CD14-positive monocyte (primary cell): ENCODE results near the gene NFKBIA. TPM values are rescaled to one million over a fixed set of nuclear protein-coding genes. Genes with fewer than 3 reads are reported as not detected.

ENCODE experiments used
- DNase-seq, 3 donors: peaks; one replicate each; pipeline ENCODE4 v3.0.0-alpha.2; 2011 to 2022
- H2AFZ ChIP-seq: 2 replicates; pipeline ENCODE4 v1.6.0; 2012; ENCODE audit warnings: mild to moderate bottlenecking, low read depth, low read length, inconsistent platforms; ENCODE audit not compliant: insufficient read depth, poor library complexity, severe bottlenecking
- H3K27ac ChIP-seq, 2 donors: 1 replicate in 1 of 2; 2 replicates in 1 of 2; pipeline ENCODE4 v1.5.1; 2012 to 2013; ENCODE audit warnings: low read length in 2 of 2, control low read depth in 1 of 2, inconsistent platforms in 1 of 2, low read depth in 1 of 2, mild to moderate bottlenecking in 1 of 2
- H3K27me3 ChIP-seq, 2 donors: one replicate each; pipeline versions ENCODE4 v1.6.0 to v1.6.1; 2011 to 2013; ENCODE audit warnings: low read length in 2 of 2; ENCODE audit not compliant: control insufficient read depth in 2 of 2, insufficient read depth in 2 of 2
- H3K36me3 ChIP-seq, 2 donors: replicated peaks in 1 of 2; 1 replicate in 1 of 2; 2 replicates in 1 of 2; pipeline versions ENCODE4 v1.5.1 to v1.6.1; 2012 to 2013; ENCODE audit warnings: low read length in 2 of 2, control low read depth in 1 of 2, inconsistent platforms in 1 of 2, mild to moderate bottlenecking in 1 of 2; ENCODE audit not compliant: insufficient read depth in 2 of 2, control insufficient read depth in 1 of 2
- H3K4me1 ChIP-seq, 2 donors: 1 replicate in 1 of 2; 2 replicates in 1 of 2; pipeline versions ENCODE4 v1.5.1 to v1.6.1; 2012 to 2013; ENCODE audit warnings: low read length in 2 of 2, control low read depth in 1 of 2, inconsistent platforms in 1 of 2, mild to moderate bottlenecking in 1 of 2, moderate library complexity in 1 of 2; ENCODE audit not compliant: insufficient read depth in 2 of 2, control insufficient read depth in 1 of 2
- H3K4me2 ChIP-seq: replicated peaks from 2 replicates; pipeline ENCODE3; 2012; ENCODE audit warnings: low read length, moderate library complexity, mild to moderate bottlenecking; ENCODE audit not compliant: poor library complexity, severe bottlenecking; ENCODE audit errors: extremely low read depth
- H3K4me3 ChIP-seq, 3 experiments: fragments of 200-600 bp in 1 of 3; sonication (generic) in 1 of 3; replicated peaks in 1 of 3; 1 replicate in 2 of 3; 2 replicates in 1 of 3; pipeline ENCODE4 v1.5.1; 2011 to 2013; ENCODE audit warnings: low read length in 3 of 3, mild to moderate bottlenecking in 3 of 3, control low read depth in 2 of 3, low read depth in 2 of 3, inconsistent platforms in 1 of 3, moderate library complexity in 1 of 3
- H3K79me2 ChIP-seq: 2 replicates; pipeline ENCODE4 v1.6.0; 2012; ENCODE audit warnings: mild to moderate bottlenecking, control low read depth, inconsistent platforms, low read length, moderate library complexity; ENCODE audit not compliant: insufficient read depth
- H3K9ac ChIP-seq: 2 replicates; pipeline ENCODE4 v1.6.0; 2017; ENCODE audit warnings: low read length, mild to moderate bottlenecking; ENCODE audit not compliant: insufficient read depth, poor library complexity, severe bottlenecking
- H3K9me3 ChIP-seq, 2 donors: replicated peaks in 1 of 2; 1 replicate in 1 of 2; 2 replicates in 1 of 2; pipeline versions ENCODE4 v1.5.1 to v1.6.1; 2012 to 2013; ENCODE audit warnings: low read length in 2 of 2, control low read depth in 1 of 2; ENCODE audit not compliant: control insufficient read depth in 1 of 2, insufficient read depth in 1 of 2
- H4K20me1 ChIP-seq: 2 replicates; pipeline ENCODE4 v1.6.0; 2012; ENCODE audit warnings: mild to moderate bottlenecking, low read length, control low read depth, moderate library complexity; ENCODE audit not compliant: insufficient read depth
- H3K27ac Mint-ChIP-seq, 7 donors: one replicate each; pipeline ENCODE4 v1.8.0; 2020; ENCODE audit warnings: mild to moderate bottlenecking in 7 of 7, mixed read lengths in 7 of 7, moderate library complexity in 6 of 7, inconsistent platforms in 2 of 7
- H3K27me3 Mint-ChIP-seq, 3 donors: one replicate each; pipeline ENCODE4 v1.8.0; 2021 to 2022; ENCODE audit warnings: low read depth in 3 of 3, mild to moderate bottlenecking in 3 of 3, mixed read lengths in 3 of 3, moderate library complexity in 3 of 3, inconsistent platforms in 1 of 3
- H3K36me3 Mint-ChIP-seq, 2 donors: one replicate each; pipeline ENCODE4 v1.8.0; 2020; ENCODE audit warnings: mixed read lengths in 2 of 2, inconsistent platforms in 1 of 2, mild to moderate bottlenecking in 1 of 2
- H3K4me1 Mint-ChIP-seq: one replicate; pipeline ENCODE4 v1.8.0; 2020; ENCODE audit warnings: mild to moderate bottlenecking, mixed read lengths
- H3K4me3 Mint-ChIP-seq, 2 donors: one replicate each; pipeline ENCODE4 v1.8.0; 2020; ENCODE audit warnings: mild to moderate bottlenecking in 2 of 2, mixed read lengths in 2 of 2, moderate library complexity in 1 of 2
- H3K9me3 Mint-ChIP-seq, 7 donors: one replicate each; pipeline ENCODE4 v1.8.0; 2020 to 2022; ENCODE audit warnings: mixed read lengths in 7 of 7, mild to moderate bottlenecking in 6 of 7, moderate library complexity in 6 of 7, inconsistent platforms in 2 of 7
- CTCF ChIP-seq: fragments of 200-600 bp; IDR thresholded peaks from one replicate; pipeline ENCODE4 v1.8.0; 2022; ENCODE audit warnings: antibody characterized with exemption, mild to moderate bottlenecking
- WGBS: methylation state at CpG from one replicate; pipeline ENCODE4 v1.1.5; 2013; ENCODE audit warnings: missing lambda C conversion rate; ENCODE audit not compliant: insufficient coverage; 5-methylcytosine and 5-hydroxymethylcytosine counted together
- intact Hi-C, 2 donors: fragments of 100-400 bp; cut with micrococcal nuclease; formaldehyde crosslinking; loops; one replicate each; pipeline versions ENCODE4 v1.15.0 to v1.15.1; 2023
- polyA plus RNA-seq, 3 donors: library from polyadenylated mRNA; depleted of rRNA in 1 of 3; unstranded in 2 of 3; stranded (reverse) in 1 of 3; fragments of 300-500 nt in 2 of 3; fragments of >200 nt in 1 of 3; fragmentation: Illumina TruSeq in 2 of 3; gene quantifications; 1 replicate in 2 of 3; 2 replicates in 1 of 3; pipeline ENCODE4 v1.2.3, GENCODE V29; 2012 to 2021

NFKBIA gene
- polyA plus RNA-seq, 3 donors: 868 to 4,739 (median 935) TPM

- TF ChIP-seq CTCF: no peak
- intact Hi-C loops: no loop called here
- Mint-ChIP-seq H3K27ac (peak overlapping the region in 5 of 7 donors; percentile 30 to 79 (median 70)), H3K36me3 (peaks cover 15 to 16% of the 10 kb centered on the region in 2 donors), H3K27me3 (peaks cover 0 to 5% (median 0%) of the 10 kb centered on the region in 3 donors), H3K4me1 (peaks cover 41% of the 10 kb centered on the region), H3K4me3 (peak overlapping the region in 1 of 2 donors; percentile 16), H3K9me3 (peaks cover 0 to 1% (median 0%) of the 10 kb centered on the region in 7 donors)
- H3K4me1 ChIP-seq: peaks cover 22 to 39% of the 10 kb centered on the region in 2 donors
- H3K36me3 ChIP-seq: peaks cover 2 to 3% of the 10 kb centered on the region in 2 donors
- H3K4me2 ChIP-seq: no peak overlapping the region
- WGBS: 58% methylated on average over 4 of the region's 13 CpGs
- H3K4me3 ChIP-seq: no peak overlapping the region
- H3K9me3 ChIP-seq: no peaks in the 10 kb centered on the region
- no peaks in the 10 kb centered on the region for H3K79me2 ChIP-seq
- H2AFZ ChIP-seq: no peak overlapping the region
- no peaks in the 10 kb centered on the region for H3K27me3 ChIP-seq
- DNase-seq: peak in 2 of 3 donors; percentile 62 to 78
- H3K27ac ChIP-seq: no peak overlapping the region
- peaks cover 19% of the 10 kb centered on the region for H4K20me1 ChIP-seq
- H3K9ac ChIP-seq: no peak overlapping the region
These were observed 9.3 kb downstream of the NFKBIA start for GRCh38 chr14:35395283-35395682.

- intact Hi-C loops: no loop called here
- peak in 1 of 3 donors; percentile 45 for DNase-seq
- H3K27me3 ChIP-seq: no peaks in the 10 kb centered on the region
- peaks cover 0 to 5% (median 1%) of the 10 kb centered on the region in 3 donors for H3K27me3 Mint-ChIP-seq
- H3K4me1 ChIP-seq: peaks cover 22 to 36% of the 10 kb centered on the region in 2 donors
- H3K4me3 ChIP-seq: no peak overlapping the region
- peaks cover 0 to 1% (median 0%) of the 10 kb centered on the region in 7 donors for H3K9me3 Mint-ChIP-seq
- no peak overlapping the region for H3K4me3 Mint-ChIP-seq
- peaks cover 12% of the 10 kb centered on the region for H4K20me1 ChIP-seq
- no peaks in the 10 kb centered on the region for H3K36me3 ChIP-seq
- H3K27ac ChIP-seq: no peak overlapping the region
- no peaks in the 10 kb centered on the region for H3K9me3 ChIP-seq
- H3K36me3 Mint-ChIP-seq: peaks cover 9 to 10% of the 10 kb centered on the region in 2 donors
- peak overlapping the region in 1 of 7 donors; percentile 42 for H3K27ac Mint-ChIP-seq
- WGBS: 93% methylated on average over 9 of the region's 11 CpGs
- H3K4me2 ChIP-seq: no peak overlapping the region
- no peaks in the 10 kb centered on the region for H3K79me2 ChIP-seq
- H3K4me1 Mint-ChIP-seq: peaks cover 35% of the 10 kb centered on the region
- H3K9ac ChIP-seq: no peak overlapping the region
- no peak overlapping the region for H2AFZ ChIP-seq
- TF ChIP-seq CTCF: no peak
These were observed 10.1 kb downstream of the NFKBIA start for GRCh38 chr14:35394326-35395013.
